Neutrophil (primary cell): ENCODE results near the gene UTP3.
"Not testable (repeated sequence)": the region's sequence is repeated elsewhere in the genome, so short reads cannot be mapped to it uniquely, and the experiment has no call there.

Experiments used
- H3K27ac ChIP-seq: fragments of 200-600 bp; sonication (generic); 2 replicates; pipeline ENCODE4 v1.5.1; 2016; ENCODE audit warnings: mild to moderate bottlenecking, moderate library complexity
- H3K27me3 ChIP-seq: fragments of 200-600 bp; sonication (generic); 2 replicates; pipeline ENCODE4 v1.6.0; 2016; ENCODE audit warnings: mild to moderate bottlenecking
- H3K36me3 ChIP-seq: fragments of 200-600 bp; sonication (generic); 2 replicates; pipeline ENCODE4 v1.5.1; 2017
- H3K4me1 ChIP-seq, 2 experiments: fragments of 200-600 bp in 1 of 2; sonication (generic) in 1 of 2; 1 replicate in 1 of 2; 2 replicates in 1 of 2; pipeline versions ENCODE4 v1.5.1 to v1.6.1; 2013 to 2016; ENCODE audit warnings: low read depth in 1 of 2, low read length in 1 of 2, mild to moderate bottlenecking in 1 of 2, moderate library complexity in 1 of 2; ENCODE audit not compliant: control insufficient read depth in 1 of 2, insufficient read depth in 1 of 2
- H3K4me3 ChIP-seq, 2 experiments: fragments of 200-600 bp in 1 of 2; sonication (generic) in 1 of 2; 1 replicate in 1 of 2; 2 replicates in 1 of 2; pipeline ENCODE4 v1.5.1; 2013 to 2016; ENCODE audit warnings: low read depth in 1 of 2, low read length in 1 of 2, mild to moderate bottlenecking in 1 of 2, moderate library complexity in 1 of 2
- H3K9me3 ChIP-seq: fragments of 200-600 bp; sonication (generic); 2 replicates; pipeline ENCODE4 v1.5.1; 2016
- CTCF ChIP-seq: fragments of 200-600 bp; sonication (generic); IDR thresholded peaks from 2 replicates; pipeline ENCODE4 v1.5.1; 2016; ENCODE audit warnings: antibody characterized with exemption

The UTP3 gene

GRCh38 chr4:70700712-70701111 is 12.4 kb downstream of the UTP3 start:
- no peak overlapping the region for H3K27ac ChIP-seq
- no peak overlapping the region for H3K4me3 ChIP-seq
- peaks cover 32% of the 10 kb centered on the region for H3K27me3 ChIP-seq
- H3K9me3 ChIP-seq, result no peaks in the 10 kb centered on the region
- H3K4me1 ChIP-seq, result peaks cover 1 to 14% of the 10 kb centered on the region in 2 experiments
- TF ChIP-seq CTCF, result no peak
- no peaks in the 10 kb centered on the region for H3K36me3 ChIP-seq

GRCh38 chr4:70701271-70701670 is 12.9 kb downstream of the UTP3 start:
- TF ChIP-seq CTCF, result no peak
- H3K36me3 ChIP-seq, result no peaks in the 10 kb centered on the region
- H3K4me1 ChIP-seq, result peaks cover 6 to 19% of the 10 kb centered on the region in 2 experiments

GRCh38 chr4:70702592-70702991 is 14.3 kb downstream of the UTP3 start:
- Histone ChIP-seq H3K27me3 (peaks cover 50% of the 10 kb centered on the region), H3K4me1 (peaks cover 6 to 22% of the 10 kb centered on the region in 2 experiments)
- not testable (repeated sequence) for H3K9me3 ChIP-seq, H3K36me3 ChIP-seq, H3K27ac ChIP-seq, H3K4me3 ChIP-seq

More at GRCh38 chr4:70701271-70701670, 12.9 kb downstream of the UTP3 start:
- Histone ChIP-seq H3K27ac (no peak overlapping the region), H3K9me3 (no peaks in the 10 kb centered on the region), H3K27me3 (peaks cover 37% of the 10 kb centered on the region), H3K4me3 (no peak overlapping the region)

GRCh38 chr4:70703619-70704214 is 15.4 kb downstream of the UTP3 start:
- Histone ChIP-seq H3K27ac (peak overlapping the region; percentile 18), H3K4me3 (peak overlapping the region; percentile 58 to 76), H3K9me3 (no peaks in the 10 kb centered on the region), H3K27me3 (peaks cover 55% of the 10 kb centered on the region), H3K4me1 (peaks cover 6 to 22% of the 10 kb centered on the region in 2 experiments), H3K36me3 (no peaks in the 10 kb centered on the region)
- TF ChIP-seq CTCF, result no peak

GRCh38 chr4:70704215-70704930 is 16.0 kb downstream of the UTP3 start:
- Histone ChIP-seq H3K4me3 (peak overlapping the region; percentile 58 to 76), H3K27me3 (peaks cover 55% of the 10 kb centered on the region), H3K27ac (peak overlapping the region; percentile 18), H3K36me3 (no peaks in the 10 kb centered on the region), H3K4me1 (peaks cover 6 to 22% of the 10 kb centered on the region in 2 experiments), H3K9me3 (no peaks in the 10 kb centered on the region)
- TF ChIP-seq CTCF, result no peak

- H3K36me3 ChIP-seq, result no peaks in the 10 kb centered on the region
- H3K9me3 ChIP-seq, result no peaks in the 10 kb centered on the region
- peaks cover 6 to 22% of the 10 kb centered on the region in 2 experiments for H3K4me1 ChIP-seq
- H3K27ac ChIP-seq, result no peak overlapping the region
- peak overlapping the region; percentile 58 to 76 for H3K4me3 ChIP-seq
- peaks cover 55% of the 10 kb centered on the region for H3K27me3 ChIP-seq
- TF ChIP-seq CTCF, result no peak
These were observed 16.5 kb downstream of the UTP3 start for GRCh38 chr4:70704931-70705182.
